K562 (cell line): Measurements from ENCODE around the gene SGPP1. TPM values are rescaled to one million over a fixed set of nuclear protein-coding genes. Genes with fewer than 3 reads are reported as not detected.

Source experiments
- ATAC-seq: fragments of 200-7000 bp; cut with Tn5 transposase; 3 replicates; pipeline ENCODE4 v1.9.1; 2020; ENCODE audit warnings: moderate library complexity
- BruUV-seq: library from RNA; stranded (reverse); fragments of 400-500 nt; replicated peaks from 2 replicates; lab custom pipeline; 2021; lab: Mats Ljungman, UMichigan
- CTCF ChIA-PET: fragments of 300-600 bp; formaldehyde crosslinking; extraction: SDS; loops from one replicate; lab custom pipeline; 2021; ENCODE audit warnings: low intra/inter-chr PET ratio; lab: Yijun Ruan, JAX
- POLR2A ChIA-PET: fragments of 300-600, 350-650 bp; sonication (Branson Sonifier 250); formaldehyde crosslinking; extraction: SDS; loops from one replicate; lab custom pipeline; 2021; ENCODE audit warnings: antibody characterized with exemption, inconsistent platforms; lab: Yijun Ruan, JAX
- DNase-seq, 4 experiments: peaks; one replicate each; pipeline versions ENCODE4 v3.0.0 to v3.0.0-alpha.2; 2011 to 2018; ENCODE audit warnings: low spot score in 3 of 4, mixed read lengths in 3 of 4; ENCODE audit errors: extremely low read depth in 1 of 4
- FAIRE-seq: peaks from 2 replicates; lab custom pipeline; 2011; peaks lifted over from hg19 to GRCh38; lab: Jason Lieb, UNC
- H2AFZ ChIP-seq: 2 replicates; pipeline ENCODE4 v1.6.0; 2011; ENCODE audit warnings: low read depth, low read length, control low read depth, inconsistent platforms
- H3K27ac ChIP-seq: fragments of 200-600 bp; 3 replicates; pipeline ENCODE4 v1.8.0; 2011; ENCODE audit warnings: low read depth, mild to moderate bottlenecking, control low read depth, inconsistent platforms, low read length, moderate library complexity, mixed read lengths; ENCODE audit errors: extremely low read depth
- H3K27me3 ChIP-seq, 2 experiments: fragments of 300-600 bp in 1 of 2; 2 replicates in 1 of 2; 3 replicates in 1 of 2; pipeline versions ENCODE4 v1.6.0 to v1.8.0; 2011; ENCODE audit warnings: inconsistent platforms in 2 of 2, low read length in 2 of 2, mild to moderate bottlenecking in 1 of 2, mixed read lengths in 1 of 2, moderate library complexity in 1 of 2; ENCODE audit not compliant: control insufficient read depth in 2 of 2, insufficient read depth in 2 of 2
- H3K36me3 ChIP-seq: fragments of 300-600 bp; 3 replicates; pipeline ENCODE4 v1.8.0; 2011; ENCODE audit warnings: mild to moderate bottlenecking, low read length, inconsistent platforms; ENCODE audit not compliant: control insufficient read depth, insufficient read depth
- H3K4me1 ChIP-seq, 2 experiments: fragments of 200-600 bp in 1 of 2; replicated peaks in 1 of 2; 2 replicates in 1 of 2; 3 replicates in 1 of 2; pipeline versions ENCODE4 v1.5.1 to v1.8.0; 2011; ENCODE audit warnings: inconsistent platforms in 2 of 2, low read length in 2 of 2, mild to moderate bottlenecking in 1 of 2, mixed read lengths in 1 of 2, moderate library complexity in 1 of 2; ENCODE audit not compliant: control insufficient read depth in 2 of 2, insufficient read depth in 2 of 2
- H3K4me2 ChIP-seq: 2 replicates; pipeline ENCODE4 v1.6.1; 2011; ENCODE audit warnings: low read length, control low read depth, inconsistent platforms, mixed read lengths; ENCODE audit not compliant: insufficient read depth
- H3K4me3 ChIP-seq: fragments of 200-600 bp; sonication (generic), shearing (Covaris generic); 2 replicates; pipeline ENCODE4 v1.5.1; 2016; ENCODE audit warnings: control low read depth, inconsistent platforms
- H3K79me2 ChIP-seq: fragments of 200-600 bp; 3 replicates; pipeline ENCODE4 v1.8.0; 2011; ENCODE audit warnings: low read length, inconsistent platforms; ENCODE audit not compliant: control insufficient read depth, insufficient read depth
- H3K9ac ChIP-seq, 2 experiments: 2 replicates each; pipeline versions ENCODE4 v1.6.0 to v1.6.1; 2011; ENCODE audit warnings: low read depth in 2 of 2, low read length in 2 of 2, control low read depth in 1 of 2, inconsistent platforms in 1 of 2, mild to moderate bottlenecking in 1 of 2, mixed read lengths in 1 of 2; ENCODE audit not compliant: insufficient read depth in 1 of 2
- H3K9me1 ChIP-seq: one replicate; pipeline ENCODE4 v1.6.0; 2011; ENCODE audit warnings: inconsistent platforms, mild to moderate bottlenecking, low read length, moderate library complexity; ENCODE audit not compliant: control insufficient read depth, insufficient read depth
- H3K9me3 ChIP-seq: replicated peaks from 2 replicates; pipeline ENCODE4 v1.5.1; 2011; ENCODE audit warnings: low read depth, low read length, inconsistent platforms; ENCODE audit not compliant: control insufficient read depth, insufficient read depth
- H4K20me1 ChIP-seq: replicated peaks from 2 replicates; pipeline ENCODE4 v1.6.1; 2011; ENCODE audit warnings: low read length, inconsistent platforms, mixed read lengths; ENCODE audit not compliant: control insufficient read depth, insufficient read depth
- KLF16 ChIP-seq: IDR thresholded peaks from 2 replicates; pipeline ENCODE4 v1.6.1; 2016; ENCODE audit warnings: antibody characterized with exemption
- MAZ ChIP-seq, 2 experiments: fragments of 450-650 bp in 1 of 2; sonication (generic) in 1 of 2; formaldehyde crosslinking; IDR thresholded peaks in 1 of 2; conservative IDR thresholded peaks in 1 of 2; 2 replicates each; pipeline versions ENCODE4 v1.4.0 to v1.5.0; 2020; ENCODE audit warnings: mild to moderate bottlenecking in 1 of 2, missing genetic modification reagents in 1 of 2
- NCOA1 ChIP-seq: fragments of 450-650 bp; IDR thresholded peaks from 2 replicates; pipeline ENCODE4 v1.6.1; 2016; ENCODE audit warnings: low read depth
- ZBTB2 ChIP-seq: fragments of 450-650 bp; IDR thresholded peaks from 2 replicates; pipeline ENCODE4 v1.6.1; 2016; ENCODE audit warnings: antibody characterized with exemption
- ZNF707 ChIP-seq: fragments of 250-450 bp; sonication (Bioruptor Pico); conservative IDR thresholded peaks from 2 replicates; pipeline ENCODE4 v1.8.0; 2022; ENCODE audit warnings: inconsistent platforms, mild to moderate bottlenecking, moderate library complexity
- ZNF75A ChIP-seq: fragments of 450-650 bp; formaldehyde crosslinking; IDR thresholded peaks from 2 replicates; pipeline ENCODE4 v1.4.0; 2020; ENCODE audit warnings: mild to moderate bottlenecking
- WGBS: fragments of 100-300 bp; shearing (Covaris generic); methylation state at CpG from one replicate; pipeline ENCODE4 v1.1.6; 2016; ENCODE audit warnings: low coverage, mixed read lengths; ENCODE audit not compliant: insufficient coverage; ENCODE audit errors: missing lambda C conversion rate; 5-methylcytosine and 5-hydroxymethylcytosine counted together
- in situ Hi-C: fragments of 300-500 bp; cut with MboI; formaldehyde crosslinking; loops from 4 replicates; pipeline ENCODE4 v1.15.0; 2018; ENCODE audit warnings: inconsistent platforms, mixed read lengths
- intact Hi-C: fragments of 100-400 bp; cut with micrococcal nuclease; formaldehyde crosslinking; loops from 2 replicates; pipeline ENCODE4 v1.14.2; 2022
- polyA plus RNA-seq, 8 experiments: library from polyadenylated mRNA; depleted of rRNA in 4 of 8; stranded (reverse) in 5 of 8; unstranded in 3 of 8; fragments of >200 nt; fragmentation: Nextera tagmentation in 2 of 8; fragmentation: Illumina TruSeq in 1 of 8; extraction: Ambion mirVana in 2 of 8; extraction: Trizol in 1 of 8; gene quantifications; 2 replicates each; pipeline versions ENCODE4 v1.2.1 to v1.2.3, GENCODE V29; 2011 to 2014; ENCODE audit warnings: inconsistent platforms in 1 of 8, missing spikeins in 1 of 8
- total RNA-seq, 7 experiments: library from RNA; depleted of rRNA in 6 of 7; stranded (reverse); fragments of >200 nt in 6 of 7; fragmentation: Illumina TruSeq in 2 of 7; extraction: Trizol in 2 of 7; gene quantifications; 2 replicates each; pipeline versions ENCODE4 v1.2.1 to v1.2.3, GENCODE V29; 2011 to 2021; ENCODE audit warnings: low replicate concordance in 1 of 7

The SGPP1 gene
- total and polyA plus RNA-seq, 9 of the 15 experiments (the other 6 are each of a cell fraction or from before 2014, with no cell fraction given), result 2.2 to 7.3 (median 5.6) TPM

- no peak for ATAC-seq
- POLR2A ChIA-PET, result no interaction called here
- H3K4me3 ChIP-seq, result no peak overlapping the region
These were observed 44.9 kb downstream of the SGPP1 start for GRCh38 chr14:63682727-63683593.

More at GRCh38 chr14:63682727-63683593, 44.9 kb downstream of the SGPP1 start:
- no peaks in the 10 kb centered on the region; a peak in 1 of 5 replicates for H3K4me1 ChIP-seq
- H3K27ac ChIP-seq, result no peak overlapping the region
- no peaks in the 10 kb centered on the region for H3K27me3 ChIP-seq
- no peaks in the 10 kb centered on the region for H3K9me3 ChIP-seq
- no peak overlapping the region for H3K4me2 ChIP-seq
- CTCF ChIA-PET, result no interaction called here
- FAIRE-seq, result no peak
- TF ChIP-seq ZNF707 (CRISPR knock-in tag) (no peak), NCOA1 (no peak), KLF16 (no peak), ZNF75A (CRISPR knock-in tag) (no peak), MAZ (CRISPR knock-in tag; conservative IDR thresholded peaks at IDR 0.05 in 1 of 2, IDR thresholded peaks at IDR 0.05 in 1 of 2) (no peak), ZBTB2 (no peak)
- 64% methylated on average over 7 of the region's 9 CpGs for WGBS
- BruUV-seq, result no TSS peak
- in situ Hi-C loops (no loop called here), intact Hi-C loops (no loop called here)
- H2AFZ ChIP-seq, result no peak overlapping the region
- no peaks in the 10 kb centered on the region for H3K9me1 ChIP-seq
- no peak overlapping the region for H3K9ac ChIP-seq
- H3K36me3 ChIP-seq, result no peaks in the 10 kb centered on the region
- DNase-seq, result no peak
- no peaks in the 10 kb centered on the region for H3K79me2 ChIP-seq
- no peaks in the 10 kb centered on the region for H4K20me1 ChIP-seq
